Measurements from ENCODE around the gene EPHX1. TPM values are rescaled to one million over a fixed set of nuclear protein-coding genes. Genes with fewer than 3 reads are reported as not detected.
"Not testable (repeated sequence)": the region's sequence is repeated elsewhere in the genome, so short reads cannot be mapped to it uniquely, and the experiment has no call there.

EPHX1 gene
- total RNA-seq, 2 donors from 2014 or later: 151 to 232 TPM

DNA sequence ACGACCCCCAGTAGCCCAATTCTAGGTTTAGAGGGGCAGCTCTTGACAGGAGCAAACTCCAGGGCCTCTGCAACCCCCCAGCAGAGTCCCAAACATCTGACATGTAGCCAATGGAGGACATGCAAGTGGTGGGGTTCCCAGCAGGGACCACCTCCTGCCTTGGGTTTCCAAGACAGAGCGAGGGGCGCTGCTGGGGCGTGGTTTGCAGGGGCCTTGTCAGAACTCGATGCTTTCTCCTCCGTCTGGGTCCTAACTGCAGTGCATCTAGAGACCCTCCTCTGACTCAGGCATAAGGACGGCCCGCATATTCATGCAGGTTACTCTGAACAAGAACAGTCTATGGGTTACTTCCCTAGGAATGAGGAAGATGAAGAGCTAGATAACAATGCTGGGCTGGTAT, 17.2 kb downstream of the EPHX1 start:
- no peaks in the 10 kb centered on the region for H3K9me3 ChIP-seq
- no peak overlapping the region for H3K4me3 ChIP-seq
- H3K4me1 ChIP-seq (replicated peaks): peaks cover 4% of the 10 kb centered on the region
- TF ChIP-seq POLR2A (IDR thresholded peaks at IDR 0.05) (no peak), POLR2AphosphoS5 (IDR thresholded peaks at IDR 0.05) (no peak)
- TF ChIP-seq, protein P1, sequence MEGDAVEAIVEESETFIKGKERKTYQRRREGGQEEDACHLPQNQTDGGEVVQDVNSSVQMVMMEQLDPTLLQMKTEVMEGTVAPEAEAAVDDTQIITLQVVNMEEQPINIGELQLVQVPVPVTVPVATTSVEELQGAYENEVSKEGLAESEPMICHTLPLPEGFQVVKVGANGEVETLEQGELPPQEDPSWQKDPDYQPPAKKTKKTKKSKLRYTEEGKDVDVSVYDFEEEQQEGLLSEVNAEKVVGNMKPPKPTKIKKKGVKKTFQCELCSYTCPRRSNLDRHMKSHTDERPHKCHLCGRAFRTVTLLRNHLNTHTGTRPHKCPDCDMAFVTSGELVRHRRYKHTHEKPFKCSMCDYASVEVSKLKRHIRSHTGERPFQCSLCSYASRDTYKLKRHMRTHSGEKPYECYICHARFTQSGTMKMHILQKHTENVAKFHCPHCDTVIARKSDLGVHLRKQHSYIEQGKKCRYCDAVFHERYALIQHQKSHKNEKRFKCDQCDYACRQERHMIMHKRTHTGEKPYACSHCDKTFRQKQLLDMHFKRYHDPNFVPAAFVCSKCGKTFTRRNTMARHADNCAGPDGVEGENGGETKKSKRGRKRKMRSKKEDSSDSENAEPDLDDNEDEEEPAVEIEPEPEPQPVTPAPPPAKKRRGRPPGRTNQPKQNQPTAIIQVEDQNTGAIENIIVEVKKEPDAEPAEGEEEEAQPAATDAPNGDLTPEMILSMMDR (IDR thresholded peaks at IDR 0.05): no peak
- no peaks in the 10 kb centered on the region for H3K27me3 ChIP-seq (replicated peaks; ENCODE audit: insufficient read depth)
- intact Hi-C loops (cut with DNase I): no loop called here
- H3K27ac ChIP-seq: no peak overlapping the region
- DNase-seq (ENCODE audit: low spot score): no peak
- no peaks in the 10 kb centered on the region for H3K36me3 ChIP-seq
- 91% methylated on average over 8 of the region's 8 CpGs for WGBS

DNA sequence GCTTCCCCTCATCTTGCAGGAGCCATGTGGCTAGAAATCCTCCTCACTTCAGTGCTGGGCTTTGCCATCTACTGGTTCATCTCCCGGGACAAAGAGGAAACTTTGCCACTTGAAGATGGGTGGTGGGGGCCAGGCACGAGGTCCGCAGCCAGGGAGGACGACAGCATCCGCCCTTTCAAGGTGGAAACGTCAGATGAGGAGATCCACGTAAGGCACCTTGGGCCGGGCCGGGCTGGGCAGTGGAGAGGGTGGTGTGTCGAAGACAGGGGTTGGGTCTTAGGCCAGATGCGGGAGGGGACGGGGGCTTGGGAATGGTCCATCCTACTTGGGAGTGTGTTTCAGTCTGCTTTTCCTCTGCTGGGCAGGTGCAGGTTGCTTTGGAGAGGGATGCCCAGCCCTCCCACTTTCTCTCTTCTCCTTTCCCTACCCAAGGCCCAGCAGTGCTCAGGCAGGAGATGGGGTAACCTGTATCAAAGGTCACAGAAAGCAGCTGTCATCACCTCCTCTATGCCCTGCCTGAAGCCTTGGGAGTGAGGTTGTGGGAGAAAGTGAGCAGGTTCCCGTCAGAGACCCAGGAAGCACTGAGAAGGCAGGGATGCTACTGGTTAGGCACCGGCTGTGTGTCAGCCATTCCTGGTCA, 18.9 kb downstream of the EPHX1 start:
- 95% methylated on average over 14 of the region's 14 CpGs for WGBS

DNA sequence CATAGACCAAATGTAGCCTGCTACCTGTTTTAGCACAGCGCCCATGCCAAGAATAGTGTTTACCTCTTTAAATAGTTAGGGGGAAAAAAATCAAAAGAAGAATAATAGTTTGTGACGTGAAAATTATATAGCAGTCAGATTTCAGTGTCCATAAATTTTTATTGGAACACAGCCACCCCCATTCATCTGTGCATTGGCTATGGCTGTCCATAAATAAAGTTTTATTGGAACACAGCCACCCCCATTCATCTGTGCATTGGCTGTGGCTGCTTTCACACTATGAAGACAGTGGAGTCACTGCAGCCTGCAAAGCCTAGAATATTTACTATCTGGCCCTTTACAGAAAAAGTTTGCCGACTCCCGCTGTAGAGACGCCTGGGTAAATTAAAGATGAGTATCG, 20.9 kb downstream of the EPHX1 start:
- intact Hi-C loops (cut with DNase I): no loop called here
- peaks cover 7% of the 10 kb centered on the region for H3K4me1 ChIP-seq (replicated peaks)
- no peak overlapping the region for H3K4me3 ChIP-seq
- H3K27me3 ChIP-seq (replicated peaks; ENCODE audit: insufficient read depth): no peaks in the 10 kb centered on the region
- no peaks in the 10 kb centered on the region for H3K36me3 ChIP-seq
- no peak overlapping the region for H3K27ac ChIP-seq
- 79% methylated on average over 6 of the region's 6 CpGs for WGBS
- H3K9me3 ChIP-seq: no peaks in the 10 kb centered on the region
- no peak for TF ChIP-seq POLR2AphosphoS5 (IDR thresholded peaks at IDR 0.05)
- TF ChIP-seq, protein P1 (IDR thresholded peaks at IDR 0.05): no peak
- TF ChIP-seq POLR2A (IDR thresholded peaks at IDR 0.05): no peak
- DNase-seq (ENCODE audit: low spot score): no peak

More for the DNA sequence above, 18.9 kb downstream of the EPHX1 start:
- no peak for TF ChIP-seq POLR2AphosphoS5 (IDR thresholded peaks at IDR 0.05)
- intact Hi-C loops (cut with DNase I): no loop called here
- Histone ChIP-seq H3K27ac (no peak overlapping the region), H3K4me1 (replicated peaks) (peaks cover 4% of the 10 kb centered on the region), H3K36me3 (no peaks in the 10 kb centered on the region), H3K9me3 (no peaks in the 10 kb centered on the region), H3K27me3 (replicated peaks; ENCODE audit: insufficient read depth) (no peaks in the 10 kb centered on the region), H3K4me3 (no peak overlapping the region)
- no peak for DNase-seq (ENCODE audit: low spot score)

DNA sequence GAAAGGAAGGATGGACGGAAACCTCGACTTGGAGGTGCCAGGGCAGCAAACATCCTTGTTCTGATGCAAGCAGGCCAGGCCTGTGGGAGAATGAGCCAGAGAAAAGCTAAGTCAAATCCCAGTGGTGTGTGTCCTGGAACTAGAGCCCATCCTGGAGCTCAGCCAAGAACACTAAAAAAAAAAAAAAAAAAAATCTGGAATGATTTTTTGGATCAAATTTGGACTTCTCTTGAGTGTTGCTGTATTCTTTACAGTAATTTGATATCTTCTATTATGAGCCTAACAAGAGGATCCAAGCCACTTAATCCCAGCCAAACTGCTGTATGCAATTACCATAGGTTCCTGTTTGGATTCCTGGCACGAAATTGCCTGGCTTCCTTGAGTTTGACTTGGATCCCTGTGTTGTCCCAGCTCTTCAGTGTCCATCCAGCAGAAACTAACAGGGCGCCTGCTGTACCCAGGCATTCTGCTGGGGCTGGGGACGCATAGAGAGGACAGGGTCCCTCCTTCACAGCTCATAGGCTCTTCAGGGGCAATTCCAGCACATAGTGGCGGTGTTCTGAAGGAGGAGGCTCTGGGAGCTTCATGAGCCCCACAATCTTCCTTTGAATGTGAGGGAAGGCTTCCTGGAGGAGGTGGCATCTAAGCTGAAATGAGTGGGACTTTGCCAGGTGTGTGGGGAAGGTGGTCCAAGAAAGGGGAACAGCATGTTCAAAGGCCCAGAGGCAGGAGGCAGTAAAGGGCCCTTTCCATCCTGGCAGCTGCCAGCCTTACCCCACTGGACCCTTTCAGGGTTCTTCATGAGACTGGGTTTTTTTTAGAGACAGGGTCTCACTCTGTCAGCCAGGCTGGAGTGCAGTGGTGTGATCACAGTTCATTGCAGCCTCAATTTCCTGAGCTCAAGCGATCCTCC, 24.7 kb downstream of the EPHX1 start:
- Histone ChIP-seq H3K27me3 (replicated peaks; ENCODE audit: insufficient read depth) (no peaks in the 10 kb centered on the region), H3K27ac (peak overlapping the region; percentile 62 to 71), H3K4me1 (replicated peaks) (peaks cover 7% of the 10 kb centered on the region), H3K4me3 (no peak overlapping the region), H3K9me3 (no peaks in the 10 kb centered on the region), H3K36me3 (no peaks in the 10 kb centered on the region)
- WGBS: 32% methylated on average over 7 of the region's 7 CpGs
- intact Hi-C loops (cut with DNase I): no loop called here
- TF ChIP-seq, protein P1 (IDR thresholded peaks at IDR 0.05): no peak
- TF ChIP-seq POLR2AphosphoS5 (IDR thresholded peaks at IDR 0.05) (peak; percentile 74), POLR2A (IDR thresholded peaks at IDR 0.05) (no peak)
- DNase-seq (ENCODE audit: low spot score): peak; percentile 83

DNA sequence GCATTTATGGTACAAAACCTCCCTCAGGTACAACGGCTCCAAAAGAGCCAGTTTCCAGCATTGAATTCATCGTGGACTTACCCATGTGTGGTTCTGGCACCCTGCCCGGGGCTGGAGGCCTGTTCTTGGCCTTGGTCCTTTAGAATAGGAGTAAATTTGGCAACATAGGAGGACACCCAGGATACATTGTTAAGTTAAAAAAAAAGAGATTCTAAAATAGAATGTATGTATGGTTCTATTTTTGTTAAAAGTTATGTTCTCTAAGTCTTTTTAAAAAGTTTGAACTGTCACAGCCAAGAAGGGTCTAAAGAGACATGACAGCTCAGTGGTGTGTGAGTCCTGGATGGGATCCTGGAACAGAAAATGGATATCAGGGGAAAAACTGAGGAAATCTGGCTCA, 25.9 kb downstream of the EPHX1 start:
- H3K36me3 ChIP-seq: no peaks in the 10 kb centered on the region
- H3K27ac ChIP-seq: peak overlapping the region in 1 of 2 donors; percentile 45
- H3K27me3 ChIP-seq (replicated peaks; ENCODE audit: insufficient read depth): no peaks in the 10 kb centered on the region
- intact Hi-C loops (cut with DNase I): no loop called here
- TF ChIP-seq POLR2A (IDR thresholded peaks at IDR 0.05) (no peak), POLR2AphosphoS5 (IDR thresholded peaks at IDR 0.05) (no peak)
- TF ChIP-seq, protein P1 (IDR thresholded peaks at IDR 0.05): no peak
- WGBS: 7% methylated on average over 3 of the region's 3 CpGs
- H3K4me3 ChIP-seq: no peak overlapping the region
- no peaks in the 10 kb centered on the region for H3K9me3 ChIP-seq
- peaks cover 7% of the 10 kb centered on the region for H3K4me1 ChIP-seq (replicated peaks)
- no peak for DNase-seq (ENCODE audit: low spot score)

DNA sequence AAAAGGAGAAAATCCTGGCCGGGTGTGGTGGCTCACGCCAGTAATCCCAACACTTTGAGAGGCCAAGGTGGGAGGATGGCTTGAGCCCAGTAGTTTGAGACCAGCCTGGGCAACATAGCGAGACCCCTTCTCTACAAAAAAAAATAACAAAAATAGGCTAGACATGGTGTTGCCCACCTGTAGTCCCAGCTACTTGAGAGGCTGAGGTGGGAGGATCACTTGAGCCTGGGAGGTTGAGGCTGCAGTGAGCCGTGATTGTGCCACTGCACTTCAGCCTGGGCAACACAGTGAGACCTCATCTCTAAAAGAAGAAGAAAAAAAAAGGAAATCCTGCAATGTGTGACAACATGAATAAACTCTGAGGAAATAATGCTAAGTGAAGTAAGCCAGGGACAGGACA, 26.4 kb downstream of the EPHX1 start:
- H3K4me1 ChIP-seq (replicated peaks); H3K4me3 ChIP-seq; H3K36me3 ChIP-seq; intact Hi-C loops (cut with DNase I); H3K27me3 ChIP-seq (replicated peaks; ENCODE audit: insufficient read depth); H3K9me3 ChIP-seq; DNase-seq (ENCODE audit: low spot score): not testable (repeated sequence)
- peak overlapping the region in 1 of 2 donors; percentile 45 for H3K27ac ChIP-seq
- 81% methylated on average over 4 of the region's 4 CpGs for WGBS
